H1 (cell line): ENCODE measurements around the gene IL2RA. TPM values are rescaled to one million over a fixed set of nuclear protein-coding genes. Genes with fewer than 3 reads are reported as not detected.

Experiments
- CTCF ChIA-PET: fragments of 300-600 bp; sonication (Branson Sonifier 250); formaldehyde crosslinking; loops from one replicate; lab custom pipeline; 2021; ENCODE audit not compliant: partially characterized antibody; lab: Charles Lee
- POLR2A ChIA-PET: fragments of 300-600 bp; sonication (Branson Sonifier 250); formaldehyde crosslinking; loops from one replicate; lab custom pipeline; 2021; ENCODE audit warnings: inconsistent platforms; ENCODE audit not compliant: partially characterized antibody; lab: Charles Lee
- DNase-seq, 2 experiments: peaks; one replicate each; pipeline versions ENCODE4 v3.0.0 to v3.0.0-alpha.2; 2010 to 2022; ENCODE audit warnings: low spot score in 2 of 2, low read depth in 1 of 2, mixed read lengths in 1 of 2
- FAIRE-seq: peaks from 2 replicates; lab custom pipeline; 2011; peaks lifted over from hg19 to GRCh38; lab: Jason Lieb, UNC
- H2AFZ ChIP-seq: 2 replicates; pipeline ENCODE4 v1.8.1; 2012; ENCODE audit warnings: low read length, inconsistent platforms
- H2AK5ac ChIP-seq: 2 replicates; pipeline ENCODE4 v1.6.1; 2013; ENCODE audit warnings: low read depth, low read length
- H2BK120ac ChIP-seq: replicated peaks from 2 replicates; pipeline ENCODE3; 2013; ENCODE audit warnings: low read depth, low read length, inconsistent platforms
- H2BK12ac ChIP-seq: 2 replicates; pipeline ENCODE4 v1.6.1; 2013; ENCODE audit warnings: low read depth, low read length
- H2BK15ac ChIP-seq: 2 replicates; pipeline ENCODE4 v1.6.1; 2013; ENCODE audit warnings: low read length
- H2BK20ac ChIP-seq: 2 replicates; pipeline ENCODE4 v1.6.1; 2013; ENCODE audit warnings: low read length
- H2BK5ac ChIP-seq: 2 replicates; pipeline ENCODE4 v1.6.1; 2013; ENCODE audit warnings: low read depth, low read length
- H3K14ac ChIP-seq: 2 replicates; pipeline ENCODE4 v1.6.1; 2013; ENCODE audit warnings: inconsistent platforms; ENCODE audit not compliant: insufficient read length
- H3K18ac ChIP-seq: 2 replicates; pipeline ENCODE4 v1.6.1; 2013; ENCODE audit warnings: low read length; ENCODE audit errors: extremely low read depth
- H3K23ac ChIP-seq: 2 replicates; pipeline ENCODE4 v1.6.1; 2013; ENCODE audit warnings: inconsistent platforms; ENCODE audit not compliant: insufficient read length
- H3K23me2 ChIP-seq: 2 replicates; pipeline ENCODE4 v1.6.1; 2013; ENCODE audit warnings: low read depth, low read length
- H3K27ac ChIP-seq: 2 replicates; pipeline ENCODE4 v1.6.1; 2011; ENCODE audit warnings: low read depth, low read length, inconsistent platforms
- H3K27me3 ChIP-seq, 4 experiments: replicated peaks in 1 of 4; 1 replicate in 1 of 4; 2 replicates in 3 of 4; pipeline versions ENCODE4 v1.6.1 to v1.8.1; 2011 to 2013; ENCODE audit warnings: low read length in 3 of 4, mild to moderate bottlenecking in 3 of 4, inconsistent platforms in 2 of 4, mixed read lengths in 2 of 4, moderate library complexity in 1 of 4; ENCODE audit not compliant: control insufficient read depth in 3 of 4, insufficient read depth in 3 of 4; ENCODE audit errors: extremely low read depth in 1 of 4
- H3K36me3 ChIP-seq, 4 experiments: 2 replicates each; pipeline versions ENCODE4 v1.6.1 to v1.8.1; 2011 to 2013; ENCODE audit warnings: mild to moderate bottlenecking in 4 of 4, low read length in 3 of 4, moderate library complexity in 2 of 4, control low read depth in 1 of 4, inconsistent platforms in 1 of 4; ENCODE audit not compliant: insufficient read depth in 4 of 4, control insufficient read depth in 2 of 4
- H3K4ac ChIP-seq: replicated peaks from 2 replicates; pipeline ENCODE3; 2013; ENCODE audit warnings: low read length, low read depth, mixed read lengths, inconsistent platforms; ENCODE audit not compliant: insufficient read length
- H3K4me1 ChIP-seq, 4 experiments: replicated peaks in 1 of 4; 1 replicate in 1 of 4; 2 replicates in 3 of 4; pipeline versions ENCODE4 v1.6.1 to v1.8.1; 2011 to 2013; ENCODE audit warnings: low read length in 3 of 4, inconsistent platforms in 2 of 4, mixed read lengths in 1 of 4; ENCODE audit not compliant: insufficient read depth in 4 of 4, control insufficient read depth in 3 of 4
- H3K4me2 ChIP-seq, 2 experiments: 2 replicates each; pipeline versions ENCODE4 v1.6.1 to v1.8.1; 2011 to 2013; ENCODE audit warnings: low read depth in 2 of 2, low read length in 2 of 2, control low read depth in 1 of 2, inconsistent platforms in 1 of 2, mild to moderate bottlenecking in 1 of 2; ENCODE audit not compliant: insufficient read depth in 1 of 2
- H3K4me3 ChIP-seq, 4 experiments: fragments of 200-600, 300-600 bp in 1 of 4; sonication (generic), shearing (Covaris generic), sonication (Bioruptor Twin) in 1 of 4; 2 replicates each; pipeline versions ENCODE4 v1.5.1 to v1.8.1; 2011 to 2016; ENCODE audit warnings: low read length in 4 of 4, low read depth in 3 of 4, control low read depth in 2 of 4, inconsistent platforms in 2 of 4, mild to moderate bottlenecking in 2 of 4, mixed read lengths in 1 of 4, moderate library complexity in 1 of 4; ENCODE audit not compliant: insufficient read depth in 2 of 4; ENCODE audit errors: extremely low read depth in 1 of 4
- H3K56ac ChIP-seq: replicated peaks from 2 replicates; pipeline ENCODE3; 2013; ENCODE audit warnings: low read depth, mild to moderate bottlenecking, mixed read lengths, low read length, inconsistent platforms; ENCODE audit not compliant: insufficient read length
- H3K79me1 ChIP-seq: 2 replicates; pipeline ENCODE4 v1.6.1; 2013; ENCODE audit warnings: low read depth, low read length, control low read depth
- H3K79me2 ChIP-seq, 2 experiments: 2 replicates each; pipeline versions ENCODE4 v1.6.1 to v1.8.1; 2012 to 2013; ENCODE audit warnings: low read length in 2 of 2, mild to moderate bottlenecking in 2 of 2, inconsistent platforms in 1 of 2; ENCODE audit not compliant: insufficient read depth in 2 of 2, control insufficient read depth in 1 of 2
- H3K9ac ChIP-seq, 4 experiments: replicated peaks in 1 of 4; 1 replicate in 1 of 4; 2 replicates in 3 of 4; pipeline versions ENCODE4 v1.6.1 to v1.8.1; 2011 to 2013; ENCODE audit warnings: low read depth in 3 of 4, low read length in 3 of 4, control low read depth in 2 of 4, mild to moderate bottlenecking in 2 of 4, moderate library complexity in 2 of 4, inconsistent platforms in 1 of 4; ENCODE audit errors: extremely low read depth in 1 of 4
- H3K9me3 ChIP-seq, 2 experiments: 2 replicates each; pipeline versions ENCODE4 v1.6.1 to v1.8.1; 2012 to 2013; ENCODE audit warnings: mild to moderate bottlenecking in 2 of 2, moderate library complexity in 2 of 2, control low read depth in 1 of 2, inconsistent platforms in 1 of 2, low read depth in 1 of 2, low read length in 1 of 2, mixed read lengths in 1 of 2; ENCODE audit not compliant: insufficient read depth in 2 of 2
- H4K20me1 ChIP-seq, 2 experiments: replicated peaks in 1 of 2; 2 replicates each; pipeline versions ENCODE3 to v1.8.1; 2011 to 2013; ENCODE audit warnings: inconsistent platforms in 2 of 2, low read length in 2 of 2, mild to moderate bottlenecking in 1 of 2; ENCODE audit not compliant: insufficient read depth in 2 of 2, control insufficient read depth in 1 of 2
- H4K5ac ChIP-seq: 2 replicates; pipeline ENCODE4 v1.6.1; 2013; ENCODE audit warnings: low read length, low read depth, mixed read lengths, inconsistent platforms; ENCODE audit not compliant: insufficient read length
- H4K8ac ChIP-seq: 2 replicates; pipeline ENCODE4 v1.8.0; 2013; ENCODE audit warnings: mild to moderate bottlenecking, moderate library complexity, low read length, inconsistent platforms; ENCODE audit not compliant: insufficient read depth; ENCODE audit errors: extremely low read depth
- H4K91ac ChIP-seq: replicated peaks from 2 replicates; pipeline ENCODE3; 2013; ENCODE audit warnings: low read length, mixed read lengths, inconsistent platforms; ENCODE audit not compliant: insufficient read length
- POLR2AphosphoS5 ChIP-seq: IDR thresholded peaks from 2 replicates; pipeline ENCODE4 v1.6.1; 2011; ENCODE audit warnings: low read depth, low read length
- WGBS, 2 experiments: shearing (Covaris generic) in 1 of 2; methylation state at CpG; one replicate each; pipeline versions ENCODE4 v1.1.6 to v1.1.7; 2013 to 2015; ENCODE audit warnings: low lambda C conversion rate in 2 of 2, mixed read lengths in 2 of 2, inconsistent platforms in 1 of 2, low coverage in 1 of 2, missing lambda C conversion rate in 1 of 2; ENCODE audit not compliant: insufficient replicate concordance in 2 of 2, insufficient coverage in 1 of 2, insufficient read length in 1 of 2; ENCODE audit errors: extremely low coverage in 1 of 2, missing lambda C conversion rate in 1 of 2; 5-methylcytosine and 5-hydroxymethylcytosine counted together
- polyA plus RNA-seq, 7 experiments: library from polyadenylated mRNA; depleted of rRNA in 3 of 7; stranded (reverse) in 5 of 7; unstranded in 2 of 7; fragments of >200 nt in 5 of 7; fragments of 200-250 nt in 2 of 7; gene quantifications; 1 replicate in 5 of 7; 2 replicates in 1 of 7; 4 replicates in 1 of 7; pipeline versions ENCODE4 v1.2.1 to v1.2.3, GENCODE V29; 2011 to 2013; ENCODE audit warnings: missing spikeins in 2 of 7, mixed read lengths in 2 of 7
- total RNA-seq: library from RNA; stranded (reverse); fragmentation: NEBNext Ultra II Directional; extraction: Animal tissue kit (Norgen Biotek cat#: 25700); gene quantifications from 2 replicates; pipeline ENCODE4 v1.2.1, GENCODE V29; 2021

IL2RA gene
- total and polyA plus RNA-seq, 2 of the 8 experiments (the other 6 are each of a cell fraction or from before 2014, with no cell fraction given), result not detected

GRCh38 chr10:6045314-6045848, 16.8 kb downstream of the IL2RA start:
- H3K23me2 ChIP-seq, result no peaks in the 10 kb centered on the region
- ChIA-PET CTCF (no interaction called here), POLR2A (no interaction called here)
- no peaks in the 10 kb centered on the region for H3K9me3 ChIP-seq
- no peak overlapping the region for H4K8ac ChIP-seq
- H2BK5ac ChIP-seq, result no peak overlapping the region
- no peak overlapping the region for H3K18ac ChIP-seq
- H3K4me1 ChIP-seq, result no peaks in the 10 kb centered on the region
- H3K4ac ChIP-seq, result no peak overlapping the region
- H2AK5ac ChIP-seq, result no peak overlapping the region
- no peak overlapping the region for H3K4me2 ChIP-seq
- H2BK120ac ChIP-seq, result no peak overlapping the region
- H2BK12ac ChIP-seq, result no peak overlapping the region
- H2BK15ac ChIP-seq, result no peak overlapping the region
- H3K23ac ChIP-seq, result no peak overlapping the region
- no peak overlapping the region for H4K91ac ChIP-seq
- no peak overlapping the region for H3K4me3 ChIP-seq
- no peaks in the 10 kb centered on the region for H3K79me2 ChIP-seq
- H3K36me3 ChIP-seq, result no peaks in the 10 kb centered on the region
- no peaks in the 10 kb centered on the region for H3K79me1 ChIP-seq
- 0 out of 2 replicates have a peak overlapping the region, but pooled peaks have one; percentile 37 for H2AFZ ChIP-seq
- H3K14ac ChIP-seq, result no peak overlapping the region
- H3K27me3 ChIP-seq, result no peaks in the 10 kb centered on the region
- H3K56ac ChIP-seq, result no peak overlapping the region
- H2BK20ac ChIP-seq, result no peak overlapping the region
- H4K5ac ChIP-seq, result no peak overlapping the region
- FAIRE-seq, result no peak
- WGBS, 2 experiments, result 87% methylated on average over 8 of the region's 8 CpGs; no CpG with 5 or more reads in 1 of the 2 experiments
- DNase-seq, result no peak
- H3K27ac ChIP-seq, result no peak overlapping the region
- no peaks in the 10 kb centered on the region for H4K20me1 ChIP-seq
- no peak overlapping the region for H3K9ac ChIP-seq
- TF ChIP-seq POLR2AphosphoS5, result no peak
